ENCODE measurements around the gene VWA5B2.

VWA5B2 gene

GRCh38 chr3:184242297-184242685 is 12.9 kb downstream of the VWA5B2 start:
- DNase-seq (no peak), ATAC-seq (ENCODE audit: insufficient read depth, low read depth) (no peak)
- Histone ChIP-seq H3K36me3 (ENCODE audit: insufficient read depth, low read length) (peaks cover 46% of the 10 kb centered on the region), H3K4me2 (ENCODE audit: insufficient read depth, low read length) (no peak overlapping the region), H3K27ac (ENCODE audit: low read length) (no peak overlapping the region), H3K9ac (ENCODE audit: low read depth, low read length) (no peak overlapping the region), H4K20me1 (ENCODE audit: insufficient read depth, low read length) (peaks cover 38% of the 10 kb centered on the region), H3K79me2 (ENCODE audit: insufficient read depth, low read length) (peaks cover 13% of the 10 kb centered on the region), H3K4me3 (ENCODE audit: low read depth in 1 of 2, low read length in 2 of 2) (no peak overlapping the region), H3K4me1 (ENCODE audit: insufficient read depth, low read length) (peaks cover 6% of the 10 kb centered on the region; the same call in 1 of the 2 replicates), H2AFZ (ENCODE audit: low read depth, low read length) (no peak overlapping the region), H3K27me3 (ENCODE audit: insufficient read depth, low read length, poor library complexity) (no peaks in the 10 kb centered on the region), H3K9me3 (ENCODE audit: insufficient read depth, low read length, severe bottlenecking) (no peaks in the 10 kb centered on the region)
- TF ChIP-seq CTCF (IDR thresholded peaks at IDR 0.05; ENCODE audit: borderline replicate concordance, extremely low read depth, low read length, poor library complexity, severe bottlenecking) = no peak
- TF ChIP-seq EZH2 (IDR thresholded peaks at IDR 0.05; ENCODE audit: borderline replicate concordance, low read depth, low read length, severe bottlenecking) = no peak

GRCh38 chr3:184248454-184249411 is 19.3 kb downstream of the VWA5B2 start, which contains the start of gene ALG3:
TSS of gene ALG3 (minus strand) at chr3:184248962. CDS start at chr3:184248940, 22 bp downstream.
- TF ChIP-seq CTCF (IDR thresholded peaks at IDR 0.05; ENCODE audit: borderline replicate concordance, extremely low read depth, low read length, poor library complexity, severe bottlenecking) (no peak), EZH2 (IDR thresholded peaks at IDR 0.05; ENCODE audit: borderline replicate concordance, low read depth, low read length, severe bottlenecking) (no peak)
- peak within 1 kb of the TSS; percentile 90 for H3K27ac ChIP-seq (ENCODE audit: low read length)
- H3K36me3 ChIP-seq (ENCODE audit: insufficient read depth, low read length) = peaks cover 30% of the 10 kb centered on the region
- H3K27me3 ChIP-seq (ENCODE audit: insufficient read depth, low read length, poor library complexity) = no peaks in the 10 kb centered on the region
- peaks cover 10% of the 10 kb centered on the region; the same call in 1 of the 2 replicates for H4K20me1 ChIP-seq (ENCODE audit: insufficient read depth, low read length)
- H3K79me2 ChIP-seq (ENCODE audit: insufficient read depth, low read length) = peaks cover 39% of the 10 kb centered on the region
- H3K4me3 ChIP-seq (ENCODE audit: low read depth in 1 of 2, low read length in 2 of 2) = peak within 1 kb of the TSS; percentile 96 to 100
- DNase-seq (peak; percentile 88), ATAC-seq (ENCODE audit: insufficient read depth, low read depth) (peak; percentile 56)
- no peaks in the 10 kb centered on the region for H3K9me3 ChIP-seq (ENCODE audit: insufficient read depth, low read length, severe bottlenecking)
- H3K9ac ChIP-seq (ENCODE audit: low read depth, low read length) = peak within 1 kb of the TSS; percentile 76
- peaks cover 34% of the 10 kb centered on the region for H3K4me1 ChIP-seq (ENCODE audit: insufficient read depth, low read length)
- peak within 1 kb of the TSS; percentile 96 for H2AFZ ChIP-seq (ENCODE audit: low read depth, low read length)
- H3K4me2 ChIP-seq (ENCODE audit: insufficient read depth, low read length) = peak within 1 kb of the TSS; percentile 89

- peaks cover 34% of the 10 kb centered on the region for H3K4me1 ChIP-seq (ENCODE audit: insufficient read depth, low read length)
- ATAC-seq (ENCODE audit: insufficient read depth, low read depth) (peak; percentile 87), DNase-seq (peak; percentile 97)
- H3K4me2 ChIP-seq (ENCODE audit: insufficient read depth, low read length) = peak within 1 kb of the TSS; percentile 89
- peak within 1 kb of the TSS; percentile 96 for H2AFZ ChIP-seq (ENCODE audit: low read depth, low read length)
- TF ChIP-seq CTCF (IDR thresholded peaks at IDR 0.05; ENCODE audit: borderline replicate concordance, extremely low read depth, low read length, poor library complexity, severe bottlenecking) = peak; percentile 65
- no peak for TF ChIP-seq EZH2 (IDR thresholded peaks at IDR 0.05; ENCODE audit: borderline replicate concordance, low read depth, low read length, severe bottlenecking)
- H3K9ac ChIP-seq (ENCODE audit: low read depth, low read length) = peak within 1 kb of the TSS; percentile 76
- no peaks in the 10 kb centered on the region for H3K9me3 ChIP-seq (ENCODE audit: insufficient read depth, low read length, severe bottlenecking)
- H3K27me3 ChIP-seq (ENCODE audit: insufficient read depth, low read length, poor library complexity) = no peaks in the 10 kb centered on the region
- peaks cover 39% of the 10 kb centered on the region for H3K79me2 ChIP-seq (ENCODE audit: insufficient read depth, low read length)
- peak within 1 kb of the TSS; percentile 96 to 100 for H3K4me3 ChIP-seq (ENCODE audit: low read depth in 1 of 2, low read length in 2 of 2)
- peaks cover 5% of the 10 kb centered on the region; the same call in 1 of the 2 replicates for H4K20me1 ChIP-seq (ENCODE audit: insufficient read depth, low read length)
- H3K36me3 ChIP-seq (ENCODE audit: insufficient read depth, low read length) = peaks cover 21% of the 10 kb centered on the region
- peak within 1 kb of the TSS; percentile 90 for H3K27ac ChIP-seq (ENCODE audit: low read length)
Observed at GRCh38 chr3:184249412-184250166, 20.2 kb downstream of the VWA5B2 start, which contains the start of gene EEF1AKMT4. TSS of gene EEF1AKMT4 (plus strand) at chr3:184249672. CDS start at chr3:184249695, 23 bp downstream.
